ENCODE measurements around the gene OR51E2. TPM values are rescaled to one million over a fixed set of nuclear protein-coding genes. Genes with fewer than 3 reads are reported as not detected.

The OR51E2 gene
- total and polyA plus RNA-seq, 3 experiments from 2014 or later, result not detected

GRCh38 chr11:4704054-4704789 is 6.6 kb upstream of the OR51E2 start, which contains the start of gene MMP26:
Gene MMP26, plus strand, starts transcription at chr11:4704784.
- no peak for DNase-seq
- Histone ChIP-seq H3K9me3 (ENCODE audit: low read length) (no peaks in the 10 kb centered on the region), H3K4me3 (ENCODE audit: low read length) (no peak within 1 kb of the TSS), H3K27ac (ENCODE audit: low read depth, low read length) (no peak within 1 kb of the TSS), H3K36me3 (ENCODE audit: insufficient read depth, low read length) (no peaks in the 10 kb centered on the region), H3K4me1 (ENCODE audit: insufficient read depth, low read length) (no peaks in the 10 kb centered on the region), H3K27me3 (ENCODE audit: insufficient read depth, low read length, poor library complexity, severe bottlenecking) (no peaks in the 10 kb centered on the region)
- Mint-ChIP-seq H3K36me3 (no peaks in the 10 kb centered on the region), H3K9me3 (no peaks in the 10 kb centered on the region), H3K27me3 (peaks cover under 1 to 3% of the 10 kb centered on the region in 2 donors), H3K4me3 (no peak within 1 kb of the TSS), H3K4me1 (peaks cover 0 to 13% (median 12%) of the 10 kb centered on the region in 3 donors), H3K27ac (no peak within 1 kb of the TSS)
- CTCF ChIA-PET, result no interaction called here
- POLR2A ChIA-PET, result no interaction called here

- H3K4me1 Mint-ChIP-seq, result peaks cover 0 to 20% (median 13%) of the 10 kb centered on the region in 3 donors
- H3K27ac ChIP-seq (ENCODE audit: low read depth, low read length), result no peak overlapping the region
- no peaks in the 10 kb centered on the region for H3K36me3 Mint-ChIP-seq
- H3K4me3 Mint-ChIP-seq, result peak overlapping the region in 2 of 7 donors; percentile 18 to 55
- no peak overlapping the region for H3K4me3 ChIP-seq (ENCODE audit: low read length)
- H3K9me3 ChIP-seq (ENCODE audit: low read length), result no peaks in the 10 kb centered on the region
- POLR2A ChIA-PET, result no interaction called here
- H3K27me3 Mint-ChIP-seq, result peaks cover 0 to 3% of the 10 kb centered on the region in 2 donors
- no peaks in the 10 kb centered on the region for H3K4me1 ChIP-seq (ENCODE audit: insufficient read depth, low read length)
- H3K27ac Mint-ChIP-seq, result no peak overlapping the region
- no peaks in the 10 kb centered on the region for H3K27me3 ChIP-seq (ENCODE audit: insufficient read depth, low read length, poor library complexity, severe bottlenecking)
- no peaks in the 10 kb centered on the region for H3K9me3 Mint-ChIP-seq
- DNase-seq, result no peak
- H3K36me3 ChIP-seq (ENCODE audit: insufficient read depth, low read length), result no peaks in the 10 kb centered on the region
- CTCF ChIA-PET, result no interaction called here
Observed at GRCh38 chr11:4700436-4700820, 2.8 kb upstream of the OR51E2 start.

- POLR2A ChIA-PET, result no interaction called here
- H3K27me3 Mint-ChIP-seq, result peaks cover 0 to 3% of the 10 kb centered on the region in 2 donors
- CTCF ChIA-PET, result no interaction called here
- peak overlapping the region in 3 of 8 donors; percentile 1 to 59 (median 43) for H3K27ac Mint-ChIP-seq
- Histone ChIP-seq H3K27ac (ENCODE audit: low read depth, low read length) (no peak overlapping the region), H3K36me3 (ENCODE audit: insufficient read depth, low read length) (no peaks in the 10 kb centered on the region), H3K27me3 (ENCODE audit: insufficient read depth, low read length, poor library complexity, severe bottlenecking) (no peaks in the 10 kb centered on the region), H3K4me1 (ENCODE audit: insufficient read depth, low read length) (no peaks in the 10 kb centered on the region), H3K4me3 (ENCODE audit: low read length) (no peak overlapping the region), H3K9me3 (ENCODE audit: low read length) (no peaks in the 10 kb centered on the region)
- no peaks in the 10 kb centered on the region for H3K9me3 Mint-ChIP-seq
- DNase-seq, result no peak
- H3K36me3 Mint-ChIP-seq, result no peaks in the 10 kb centered on the region
- H3K4me3 Mint-ChIP-seq, result peak overlapping the region in 3 of 7 donors; percentile 3 to 55 (median 18)
- H3K4me1 Mint-ChIP-seq, result peaks cover 0 to 20% (median 13%) of the 10 kb centered on the region in 3 donors
Observed at GRCh38 chr11:4699697-4700435, 2.2 kb upstream of the OR51E2 start.

- H3K4me3 Mint-ChIP-seq, result no peak overlapping the region
- Histone ChIP-seq H3K4me3 (ENCODE audit: low read length) (no peak overlapping the region), H3K27ac (ENCODE audit: low read depth, low read length) (no peak overlapping the region), H3K4me1 (ENCODE audit: insufficient read depth, low read length) (no peaks in the 10 kb centered on the region), H3K9me3 (ENCODE audit: low read length) (no peaks in the 10 kb centered on the region), H3K27me3 (ENCODE audit: insufficient read depth, low read length, poor library complexity, severe bottlenecking) (no peaks in the 10 kb centered on the region), H3K36me3 (ENCODE audit: insufficient read depth, low read length) (no peaks in the 10 kb centered on the region)
- DNase-seq, result no peak
- ChIA-PET CTCF (no interaction called here), POLR2A (no interaction called here)
- peaks cover 0 to 5% of the 10 kb centered on the region in 2 donors for H3K27me3 Mint-ChIP-seq
- no peaks in the 10 kb centered on the region for H3K36me3 Mint-ChIP-seq
- peaks cover 0 to 20% (median 13%) of the 10 kb centered on the region in 3 donors for H3K4me1 Mint-ChIP-seq
- no peak overlapping the region for H3K27ac Mint-ChIP-seq
- H3K9me3 Mint-ChIP-seq, result no peaks in the 10 kb centered on the region
Observed at GRCh38 chr11:4695442-4695841, 2.2 kb downstream of the OR51E2 start.

GRCh38 chr11:4684631-4685285 is 12.9 kb downstream of the OR51E2 start:
- Histone ChIP-seq H3K4me3 (ENCODE audit: low read length) (no peak overlapping the region), H3K9me3 (ENCODE audit: low read length) (no peaks in the 10 kb centered on the region), H3K27me3 (ENCODE audit: insufficient read depth, low read length, poor library complexity, severe bottlenecking) (no peaks in the 10 kb centered on the region), H3K36me3 (ENCODE audit: insufficient read depth, low read length) (no peaks in the 10 kb centered on the region), H3K4me1 (ENCODE audit: insufficient read depth, low read length) (no peaks in the 10 kb centered on the region), H3K27ac (ENCODE audit: low read depth, low read length) (no peak overlapping the region)
- Mint-ChIP-seq H3K4me3 (no peak overlapping the region), H3K4me1 (no peaks in the 10 kb centered on the region), H3K27ac (no peak overlapping the region), H3K9me3 (no peaks in the 10 kb centered on the region), H3K27me3 (no peaks in the 10 kb centered on the region), H3K36me3 (no peaks in the 10 kb centered on the region)
- CTCF ChIA-PET, result no interaction called here
- DNase-seq, result no peak
- POLR2A ChIA-PET, result no interaction called here

GRCh38 chr11:4682623-4683419 is 14.8 kb downstream of the OR51E2 start:
- H3K36me3 ChIP-seq (ENCODE audit: insufficient read depth, low read length), result no peaks in the 10 kb centered on the region
- no peaks in the 10 kb centered on the region for H3K4me1 Mint-ChIP-seq
- H3K4me3 ChIP-seq (ENCODE audit: low read length), result no peak overlapping the region
- no peaks in the 10 kb centered on the region for H3K9me3 Mint-ChIP-seq
- no peaks in the 10 kb centered on the region for H3K4me1 ChIP-seq (ENCODE audit: insufficient read depth, low read length)
- H3K9me3 ChIP-seq (ENCODE audit: low read length), result no peaks in the 10 kb centered on the region
- H3K36me3 Mint-ChIP-seq, result no peaks in the 10 kb centered on the region
- H3K27ac ChIP-seq (ENCODE audit: low read depth, low read length), result no peak overlapping the region
- DNase-seq, result no peak
- CTCF ChIA-PET, result no interaction called here
- no peaks in the 10 kb centered on the region for H3K27me3 Mint-ChIP-seq
- H3K27me3 ChIP-seq (ENCODE audit: insufficient read depth, low read length, poor library complexity, severe bottlenecking), result no peaks in the 10 kb centered on the region
- POLR2A ChIA-PET, result no interaction called here
- H3K4me3 Mint-ChIP-seq, result no peak overlapping the region
- H3K27ac Mint-ChIP-seq, result no peak overlapping the region

- Histone ChIP-seq H3K36me3 (ENCODE audit: insufficient read depth, low read length) (no peaks in the 10 kb centered on the region), H3K4me1 (ENCODE audit: insufficient read depth, low read length) (no peaks in the 10 kb centered on the region), H3K4me3 (ENCODE audit: low read length) (no peak overlapping the region), H3K27ac (ENCODE audit: low read depth, low read length) (no peak overlapping the region), H3K9me3 (ENCODE audit: low read length) (no peaks in the 10 kb centered on the region), H3K27me3 (ENCODE audit: insufficient read depth, low read length, poor library complexity, severe bottlenecking) (no peaks in the 10 kb centered on the region)
- H3K36me3 Mint-ChIP-seq, result no peaks in the 10 kb centered on the region
- peaks cover 4 to 10% of the 10 kb centered on the region in 2 donors for H3K27me3 Mint-ChIP-seq
- no peak for DNase-seq
- CTCF ChIA-PET, result no interaction called here
- no peaks in the 10 kb centered on the region for H3K9me3 Mint-ChIP-seq
- H3K27ac Mint-ChIP-seq, result no peak overlapping the region
- H3K4me3 Mint-ChIP-seq, result no peak overlapping the region
- POLR2A ChIA-PET, result no interaction called here
- H3K4me1 Mint-ChIP-seq, result no peaks in the 10 kb centered on the region
Observed at GRCh38 chr11:4680341-4680740, 17.3 kb downstream of the OR51E2 start.

All from CD8-positive, alpha-beta memory T cell (primary cell).